SK-N-SH (cell line): ENCODE results near the gene RHPN2. TPM values are rescaled to one million over a fixed set of nuclear protein-coding genes. Genes with fewer than 3 reads are reported as not detected.

Source experiments
- CTCF ChIA-PET: fragments of 300-600, 350-600 bp; formaldehyde crosslinking; extraction: SDS; loops from one replicate; lab custom pipeline; 2021; lab: Yijun Ruan, JAX
- POLR2A ChIA-PET: fragments of 350-600 bp; sonication (Branson Sonifier 250); formaldehyde crosslinking; extraction: SDS; loops from one replicate; lab custom pipeline; 2020; ENCODE audit warnings: antibody characterized with exemption, inconsistent platforms; lab: Yijun Ruan, JAX
- DNase-seq: peaks from one replicate; pipeline ENCODE4 v3.0.0; 2012
- H2AFZ ChIP-seq: fragments of 200-600 bp; sonication (generic); 2 replicates; pipeline ENCODE4 v1.8.1; 2016; ENCODE audit warnings: antibody characterized with exemption, mild to moderate bottlenecking, low read depth
- H3F3A ChIP-seq: fragments of 200-600 bp; sonication (generic); replicated peaks from 2 replicates; pipeline ENCODE3; 2016; ENCODE audit warnings: antibody characterized with exemption, mild to moderate bottlenecking; ENCODE audit not compliant: insufficient read depth
- H3K27ac ChIP-seq, 2 experiments: fragments of 200-500 bp in 1 of 2; fragments of 200-600 bp in 1 of 2; sonication (Bioruptor generic) in 1 of 2; sonication (generic), shearing (Covaris generic) in 1 of 2; 2 replicates each; pipeline versions ENCODE4 v1.5.1 to v1.6.1; 2014 to 2016; ENCODE audit warnings: low read depth in 2 of 2, inconsistent platforms in 1 of 2, low read length in 1 of 2, mild to moderate bottlenecking in 1 of 2, mixed read lengths in 1 of 2
- H3K27me3 ChIP-seq: fragments of 200-600 bp; sonication (generic), shearing (Covaris generic); 2 replicates; pipeline ENCODE4 v1.6.1; 2016; ENCODE audit warnings: mixed run types; ENCODE audit not compliant: insufficient read depth
- H3K36me3 ChIP-seq, 2 experiments: fragments of 200-500 bp in 1 of 2; fragments of 200-600 bp in 1 of 2; sonication (Bioruptor generic) in 1 of 2; sonication (generic) in 1 of 2; replicated peaks in 1 of 2; 2 replicates each; pipeline versions ENCODE3 to v1.5.1; 2014 to 2016; ENCODE audit warnings: low read length in 1 of 2, mild to moderate bottlenecking in 1 of 2; ENCODE audit not compliant: insufficient read depth in 2 of 2, control insufficient read depth in 1 of 2
- H3K4me1 ChIP-seq, 2 experiments: fragments of 200-500 bp in 1 of 2; fragments of 200-600 bp in 1 of 2; sonication (Bioruptor generic) in 1 of 2; sonication (generic), shearing (Covaris generic) in 1 of 2; 2 replicates each; pipeline versions ENCODE4 v1.5.1 to v1.6.1; 2014 to 2016; ENCODE audit warnings: low read depth in 1 of 2, low read length in 1 of 2, mixed run types in 1 of 2; ENCODE audit not compliant: insufficient read depth in 2 of 2, control insufficient read depth in 1 of 2
- H3K4me2 ChIP-seq: fragments of 200-600 bp; sonication (generic), shearing (Covaris generic); 2 replicates; pipeline ENCODE4 v1.6.1; 2017; ENCODE audit warnings: mixed run types
- H3K4me3 ChIP-seq, 2 experiments: fragments of 200-500 bp in 1 of 2; fragments of 200-600 bp in 1 of 2; sonication (Bioruptor generic) in 1 of 2; sonication (generic), shearing (Covaris generic) in 1 of 2; 2 replicates each; pipeline versions ENCODE4 v1.5.1 to v1.8.1; 2014 to 2016; ENCODE audit warnings: low read depth in 2 of 2, inconsistent platforms in 1 of 2, low read length in 1 of 2, mild to moderate bottlenecking in 1 of 2, mixed read lengths in 1 of 2, moderate library complexity in 1 of 2
- H3K79me2 ChIP-seq: fragments of 200-600 bp; sonication (generic); 2 replicates; pipeline ENCODE4 v1.8.1; 2017; ENCODE audit warnings: mild to moderate bottlenecking; ENCODE audit not compliant: insufficient read depth
- H3K9ac ChIP-seq: fragments of 200-600 bp; sonication (generic); 2 replicates; pipeline ENCODE4 v1.6.1; 2017; ENCODE audit warnings: mixed run types
- H3K9me2 ChIP-seq: fragments of 200-600 bp; sonication (generic); 2 replicates; pipeline ENCODE4 v1.6.1; 2017; ENCODE audit warnings: mixed run types
- H3K9me3 ChIP-seq: fragments of 200-600 bp; sonication (generic); 2 replicates; pipeline ENCODE4 v1.6.1; 2017; ENCODE audit warnings: mixed run types, mild to moderate bottlenecking, moderate library complexity
- H4K20me1 ChIP-seq: fragments of 200-600 bp; sonication (generic); 2 replicates; pipeline ENCODE4 v1.6.1; 2017; ENCODE audit warnings: mild to moderate bottlenecking, mixed run types; ENCODE audit not compliant: insufficient read depth
- FOSL2 ChIP-seq: IDR thresholded peaks from 2 replicates; pipeline ENCODE4 v1.4.0; 2012; ENCODE audit warnings: low read depth, mild to moderate bottlenecking, moderate library complexity, borderline replicate concordance
- FOXM1 ChIP-seq: IDR thresholded peaks from 2 replicates; pipeline ENCODE4 v1.4.0; 2012; ENCODE audit warnings: low read depth, mild to moderate bottlenecking
- GABPA ChIP-seq: IDR thresholded peaks from 2 replicates; pipeline ENCODE4 v1.4.0; 2012; ENCODE audit warnings: low read depth, mild to moderate bottlenecking
- GATA2 ChIP-seq: sonication (generic); formaldehyde crosslinking; IDR thresholded peaks from 2 replicates; pipeline ENCODE4 v1.5.0; 2020; ENCODE audit warnings: mild to moderate bottlenecking, missing genetic modification reagents
- MAX ChIP-seq: IDR thresholded peaks from 2 replicates; pipeline ENCODE4 v1.4.0; 2012; ENCODE audit warnings: low read depth
- NFIC ChIP-seq: IDR thresholded peaks from 2 replicates; pipeline ENCODE4 v1.4.0; 2012; ENCODE audit warnings: borderline replicate concordance
- PBX3 ChIP-seq: IDR thresholded peaks from 2 replicates; pipeline ENCODE4; 2012
- RAD21 ChIP-seq: IDR thresholded peaks from 2 replicates; pipeline ENCODE4 v1.6.1; 2012; ENCODE audit warnings: mild to moderate bottlenecking, low read length
- RCOR1 ChIP-seq: fragments of 150-350 bp; IDR thresholded peaks from 2 replicates; pipeline ENCODE4 v1.6.1; 2017; ENCODE audit warnings: antibody characterized with exemption, low read length
- SIN3A ChIP-seq: IDR thresholded peaks from 2 replicates; pipeline ENCODE4 v1.6.1; 2012; ENCODE audit warnings: low read depth, mild to moderate bottlenecking, low read length, moderate library complexity, borderline replicate concordance
- SMC3 ChIP-seq: IDR thresholded peaks from 2 replicates; pipeline ENCODE4 v1.6.1; 2012; ENCODE audit warnings: low read depth, low read length, improper control_type of control experiment
- TAF1 ChIP-seq: IDR thresholded peaks from 2 replicates; pipeline ENCODE4 v1.6.1; 2012; ENCODE audit warnings: low read depth, mild to moderate bottlenecking, low read length, moderate library complexity, borderline replicate concordance
- TCF12 ChIP-seq: IDR thresholded peaks from 2 replicates; pipeline ENCODE4 v1.4.0; 2012
- USF2 ChIP-seq: fragments of 150-350 bp; IDR thresholded peaks from 2 replicates; pipeline ENCODE4 v1.6.1; 2017; ENCODE audit warnings: antibody characterized with exemption, low read length, low read depth, borderline replicate concordance
- YY1 ChIP-seq: IDR thresholded peaks from 2 replicates; pipeline ENCODE4 v1.4.0; 2012; ENCODE audit warnings: low read depth, mild to moderate bottlenecking
- ZBTB33 ChIP-seq: IDR thresholded peaks from 2 replicates; pipeline ENCODE4 v1.4.0; 2012; ENCODE audit warnings: low read depth, borderline replicate concordance
- WGBS: methylation state at CpG from one replicate; pipeline ENCODE4 v1.1.6; 2017; ENCODE audit warnings: low lambda C conversion rate; 5-methylcytosine and 5-hydroxymethylcytosine counted together
- polyA plus RNA-seq, 3 experiments: library from polyadenylated mRNA; depleted of rRNA; stranded (reverse); fragments of >200 nt; gene quantifications; 2 replicates each; pipeline ENCODE4 v1.2.3, GENCODE V29; 2012

Gene RHPN2
- polyA plus RNA-seq, 1 of the 3 experiments (the other 2 are of a cell fraction): 7.0 TPM

- DNase-seq: no peak
These were observed 23.5 kb downstream of the RHPN2 start for GRCh38 chr19:33040994-33041827.

GRCh38 chr19:33039815-33040214 lies 24.9 kb downstream of the RHPN2 start:
- Histone ChIP-seq H3K27ac (no peak overlapping the region), H3K79me2 (peaks cover 7% of the 10 kb centered on the region; the same call in 1 of the 2 replicates), H3K9me2 (no peaks in the 10 kb centered on the region), H3K36me3 (no peaks in the 10 kb centered on the region), H3K9me3 (no peaks in the 10 kb centered on the region), H3K4me2 (no peak overlapping the region), H3K27me3 (no peaks in the 10 kb centered on the region), H3K4me1 (no peaks in the 10 kb centered on the region), H4K20me1 (no peaks in the 10 kb centered on the region), H3F3A (no peaks in the 10 kb centered on the region), H3K9ac (no peak overlapping the region)
- POLR2A ChIA-PET: no interaction called here
- no peak for DNase-seq
- CTCF ChIA-PET: no interaction called here
- TF ChIP-seq ZBTB33: no peak
- TF ChIP-seq YY1: no peak
- no peak for TF ChIP-seq RCOR1
- TF ChIP-seq GATA2 (CRISPR knock-in tag): no peak
- no peak for TF ChIP-seq MAX
- TF ChIP-seq, all 33 proteins: peak for 0
- Histone ChIP-seq H2AFZ (no peak overlapping the region), H3K4me3 (no peak overlapping the region)
- 87% methylated on average over 1 of the region's 1 CpG for WGBS

More at GRCh38 chr19:33040994-33041827, 23.5 kb downstream of the RHPN2 start:
- POLR2A ChIA-PET: no interaction called here
- no peaks in the 10 kb centered on the region for H3K27me3 ChIP-seq
- H3K27ac ChIP-seq: no peak overlapping the region
- CTCF ChIA-PET: no interaction called here
- H3K4me1 ChIP-seq: no peaks in the 10 kb centered on the region
- no peaks in the 10 kb centered on the region for H3K36me3 ChIP-seq
- no peaks in the 10 kb centered on the region for H3K9me3 ChIP-seq
- WGBS: 60% methylated on average over 9 of the region's 9 CpGs
- H3K9ac ChIP-seq: no peak overlapping the region
- H2AFZ ChIP-seq: no peak overlapping the region
- no peaks in the 10 kb centered on the region for H3K9me2 ChIP-seq
- TF ChIP-seq FOXM1: no peak
- TF ChIP-seq, all 33 proteins: peak for 0
- Histone ChIP-seq H4K20me1 (no peaks in the 10 kb centered on the region), H3K4me2 (no peak overlapping the region), H3K4me3 (no peak overlapping the region), H3K79me2 (peaks cover 7% of the 10 kb centered on the region; the same call in 1 of the 2 replicates), H3F3A (no peaks in the 10 kb centered on the region)

GRCh38 chr19:33039108-33039599 lies 25.5 kb downstream of the RHPN2 start:
- Histone ChIP-seq H3F3A (no peaks in the 10 kb centered on the region), H3K27me3 (no peaks in the 10 kb centered on the region), H3K36me3 (no peaks in the 10 kb centered on the region), H3K9me2 (no peaks in the 10 kb centered on the region), H4K20me1 (no peaks in the 10 kb centered on the region), H3K4me3 (no peak overlapping the region), H3K27ac (no peak overlapping the region), H3K4me1 (no peaks in the 10 kb centered on the region), H3K4me2 (no peak overlapping the region), H3K9me3 (no peaks in the 10 kb centered on the region), H2AFZ (no peak overlapping the region), H3K9ac (no peak overlapping the region), H3K79me2 (peaks cover 7% of the 10 kb centered on the region; the same call in 1 of the 2 replicates)
- CTCF ChIA-PET: interaction anchor here (1.4 kb wide), 1 partner anchor 63 kb away, joined by 4 read pairs; no protein-coding TSS in a partner anchor
- 89% methylated on average over 10 of the region's 10 CpGs for WGBS
- POLR2A ChIA-PET: no interaction called here
- DNase-seq: no peak
- TF ChIP-seq PBX3 (no peak), SMC3 (no peak), NFIC (no peak), TCF12 (no peak), GABPA (no peak), RAD21 (no peak), SIN3A (no peak), TAF1 (no peak), FOSL2 (no peak), GATA2 (CRISPR knock-in tag) (no peak), MAX (no peak), USF2 (no peak)
